Colonic mucosa (tissue), 4 donors: ENCODE data around the gene FBXO48. TPM values are rescaled to one million over a fixed set of nuclear protein-coding genes. Genes with fewer than 3 reads are reported as not detected.
"Not testable (repeated sequence)": the region's sequence is repeated elsewhere in the genome, so short reads cannot be mapped to it uniquely, and the experiment has no call there.

Experiments used
- DNase-seq: peaks from one replicate; pipeline ENCODE4 v3.0.0-alpha.2; 2020
- H3K27ac ChIP-seq: fragments of 200-600 bp; one replicate; pipeline ENCODE4 v1.8.0; 2021
- H3K27me3 ChIP-seq: fragments of 200-600 bp; one replicate; pipeline ENCODE4 v1.8.0; 2021
- H3K36me3 ChIP-seq: fragments of 200-600 bp; one replicate; pipeline ENCODE4 v1.8.0; 2021
- H3K4me1 ChIP-seq: fragments of 200-600 bp; one replicate; pipeline ENCODE4 v1.8.0; 2021; ENCODE audit warnings: mild to moderate bottlenecking
- H3K4me3 ChIP-seq: fragments of 200-600 bp; one replicate; pipeline ENCODE4 v1.8.0; 2021
- H3K9ac ChIP-seq, 2 donors: one replicate each; pipeline ENCODE4 v1.7.0; 2013; ENCODE audit warnings: control low read depth in 2 of 2, low read depth in 2 of 2, low read length in 2 of 2
- H3K9me3 ChIP-seq: fragments of 200-600 bp; one replicate; pipeline ENCODE4 v1.8.0; 2021
- CTCF ChIP-seq: fragments of 200-600 bp; IDR thresholded peaks from one replicate; pipeline ENCODE4 v1.8.0; 2022; ENCODE audit warnings: antibody characterized with exemption, mild to moderate bottlenecking
- intact Hi-C: fragments of 100-400 bp; cut with DNase I; formaldehyde crosslinking; loops from one replicate; pipeline ENCODE4 v1.14.1; 2022
- total RNA-seq, 2 donors: library from RNA; stranded (reverse); fragmentation: NEBNext Ultra II Directional in 1 of 2; extraction: Animal tissue kit (Norgen Biotek cat#: 25700) in 1 of 2; gene quantifications; one replicate each; pipeline ENCODE4 v1.2.1, GENCODE V29; 2021
- donor health status: healthy.
- donor health status: DM: no; HTN: no; CAD: no.
- donor health status: DM: no; HTN: no; CAD: no.

Gene FBXO48
- total RNA-seq, 2 donors from 2014 or later = 1.5 to 2.3 TPM

GRCh38 chr2:68454719-68455118 is 12.4 kb downstream of the FBXO48 start:
- no peak overlapping the region for H3K9ac ChIP-seq
- DNase-seq = no peak
- H3K9me3 ChIP-seq = no peaks in the 10 kb centered on the region
- H3K4me3 ChIP-seq = no peak overlapping the region
- H3K4me1 ChIP-seq = no peaks in the 10 kb centered on the region
- intact Hi-C loops = no loop called here
- no peak overlapping the region for H3K27ac ChIP-seq
- H3K36me3 ChIP-seq = no peaks in the 10 kb centered on the region
- no peak for TF ChIP-seq CTCF
- H3K27me3 ChIP-seq = no peaks in the 10 kb centered on the region

- no peaks in the 10 kb centered on the region for H3K9me3 ChIP-seq
- intact Hi-C loops = no loop called here
- H3K4me3 ChIP-seq = no peak overlapping the region
These were observed 13.2 kb downstream of the FBXO48 start for GRCh38 chr2:68453761-68454360.

GRCh38 chr2:68452158-68452900 is 14.8 kb downstream of the FBXO48 start:
- H3K9me3 ChIP-seq = no peaks in the 10 kb centered on the region
- intact Hi-C loops = no loop called here
- DNase-seq = no peak
- no peaks in the 10 kb centered on the region for H3K36me3 ChIP-seq
- no peak overlapping the region for H3K9ac ChIP-seq
- no peak overlapping the region for H3K27ac ChIP-seq
- no peaks in the 10 kb centered on the region for H3K27me3 ChIP-seq
- no peaks in the 10 kb centered on the region for H3K4me1 ChIP-seq
- H3K4me3 ChIP-seq = no peak overlapping the region
- no peak for TF ChIP-seq CTCF

More at GRCh38 chr2:68453761-68454360, 13.2 kb downstream of the FBXO48 start:
- Histone ChIP-seq H3K4me1 (no peaks in the 10 kb centered on the region), H3K27ac (no peak overlapping the region), H3K36me3 (no peaks in the 10 kb centered on the region), H3K9ac (no peak overlapping the region), H3K27me3 (no peaks in the 10 kb centered on the region)
- no peak for TF ChIP-seq CTCF
- no peak for DNase-seq

- Histone ChIP-seq H3K9ac (no peak overlapping the region), H3K36me3 (no peaks in the 10 kb centered on the region), H3K9me3 (no peaks in the 10 kb centered on the region), H3K27me3 (no peaks in the 10 kb centered on the region), H3K4me3 (no peak overlapping the region), H3K27ac (no peak overlapping the region), H3K4me1 (no peaks in the 10 kb centered on the region)
- no peak for TF ChIP-seq CTCF
- no peak for DNase-seq
- intact Hi-C loops = no loop called here
These were observed 18.1 kb downstream of the FBXO48 start for GRCh38 chr2:68448671-68449653.

GRCh38 chr2:68447118-68447517 is 20.0 kb downstream of the FBXO48 start:
- no peaks in the 10 kb centered on the region for H3K36me3 ChIP-seq

GRCh38 chr2:68446425-68446824 is 20.7 kb downstream of the FBXO48 start:
- intact Hi-C loops, H3K27ac ChIP-seq, H3K4me1 ChIP-seq, H3K9me3 ChIP-seq, H3K36me3 ChIP-seq, DNase-seq, H3K27me3 ChIP-seq, H3K9ac ChIP-seq, H3K4me3 ChIP-seq: not testable (repeated sequence)

More at GRCh38 chr2:68447118-68447517, 20.0 kb downstream of the FBXO48 start:
- no peaks in the 10 kb centered on the region for H3K9me3 ChIP-seq
- DNase-seq = no peak
- no peaks in the 10 kb centered on the region for H3K4me1 ChIP-seq
- H3K9ac ChIP-seq = no peak overlapping the region
- no peak overlapping the region for H3K4me3 ChIP-seq
- H3K27me3 ChIP-seq = no peaks in the 10 kb centered on the region
- H3K27ac ChIP-seq = no peak overlapping the region
- TF ChIP-seq CTCF = no peak
- intact Hi-C loops = no loop called here
